ENCODE measurements around the gene CHST14.

DNA sequence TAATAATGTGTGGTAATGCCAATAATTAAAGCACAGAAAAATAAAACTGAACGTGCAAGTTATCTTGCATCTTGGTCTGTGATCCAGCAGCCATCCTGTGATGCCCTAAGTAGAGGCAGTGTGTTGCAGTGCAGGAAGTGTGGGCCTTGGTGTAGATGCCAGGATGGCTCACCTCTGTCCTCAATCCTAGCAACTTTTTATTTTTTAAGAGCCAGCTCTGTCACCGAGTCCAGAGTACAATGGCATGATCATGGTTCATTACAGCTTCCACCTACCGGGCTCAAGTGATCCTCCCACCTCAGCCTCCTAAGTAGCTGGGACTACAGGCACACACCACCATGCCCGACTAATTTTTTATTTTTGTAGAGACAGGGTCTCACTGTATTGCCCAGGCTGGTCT lies 22.4 kb upstream of the CHST14 start:
- TF ChIP-seq POLR2AphosphoS5 (IDR thresholded peaks at IDR 0.05; ENCODE audit: low read depth, low read length) (no peak), TAF1 (IDR thresholded peaks at IDR 0.05; ENCODE audit: low read depth, low read length) (no peak), POLR2A (IDR thresholded peaks at IDR 0.05; ENCODE audit: low read depth, low read length) (no peak), SPI1 (IDR thresholded peaks at IDR 0.05; ENCODE audit: low read depth, low read length) (no peak), PAX5 (IDR thresholded peaks at IDR 0.05; ENCODE audit: insufficient read depth, low read length, severe bottlenecking) (no peak)
